CD4-positive, alpha-beta T cell treated with Interleukin-17A for 1 hour (primary cell): Measurements from ENCODE around the gene TCTA.

ENCODE experiments used
- DNase-seq: peaks from one replicate; pipeline ENCODE4 v3.0.0-alpha.2; 2020

Gene TCTA

DNA sequence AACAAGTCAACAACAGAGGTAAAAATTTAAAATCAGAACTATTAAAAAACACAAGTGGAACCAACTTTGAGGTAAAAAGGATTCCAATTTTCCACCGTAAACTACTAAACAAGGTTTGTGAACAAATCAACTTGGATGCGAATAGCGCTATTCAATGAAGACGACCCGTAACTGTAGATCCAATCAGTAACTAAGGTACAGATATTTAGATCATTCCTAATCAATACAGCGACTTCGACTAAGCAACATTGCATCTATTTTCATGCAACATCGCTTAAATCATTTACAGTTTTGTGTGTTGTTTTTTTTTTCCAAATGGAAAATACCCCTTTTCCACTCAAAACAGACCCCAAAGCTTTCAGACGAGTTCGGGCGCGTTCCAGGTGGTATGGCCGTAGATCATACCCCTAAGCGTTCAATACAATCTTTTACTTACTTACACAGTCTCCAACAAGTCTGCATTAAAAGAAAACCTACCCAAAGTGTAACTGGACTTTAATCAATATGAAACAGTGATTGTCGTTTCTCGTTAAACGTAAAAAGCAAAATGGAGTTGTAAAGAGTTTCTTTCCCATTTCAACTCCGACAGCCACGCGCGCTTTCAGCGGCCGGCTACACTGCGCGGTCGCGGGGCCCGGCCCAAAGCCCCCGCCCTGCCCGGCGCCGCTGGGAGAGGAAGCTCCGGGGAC, 1.2 kb upstream of the TCTA start:
- no peak for DNase-seq

DNA sequence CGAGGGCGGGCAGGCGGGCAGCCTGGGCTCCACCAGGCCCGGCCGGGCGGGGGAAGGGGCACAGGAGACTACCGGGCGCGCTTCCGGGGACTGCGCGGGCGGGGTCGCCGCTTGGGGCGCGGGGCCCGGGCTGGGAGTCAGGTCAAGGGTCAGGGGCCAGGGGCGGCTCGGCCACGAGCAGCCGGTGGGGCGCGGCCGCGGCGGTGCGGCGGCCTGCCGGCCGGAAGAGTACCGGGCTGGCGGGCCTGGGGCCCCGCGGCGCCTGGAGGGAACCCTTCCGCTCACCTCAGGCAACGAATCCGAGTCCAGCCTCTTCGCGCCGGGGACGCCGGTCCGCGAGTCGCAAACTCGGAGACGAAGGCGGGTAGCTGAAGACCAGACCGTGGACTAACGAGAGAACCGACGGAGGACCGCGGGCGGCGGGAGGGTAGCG, 672 bp upstream of the TCTA start:
- DNase-seq, result peak; percentile 68

DNA sequence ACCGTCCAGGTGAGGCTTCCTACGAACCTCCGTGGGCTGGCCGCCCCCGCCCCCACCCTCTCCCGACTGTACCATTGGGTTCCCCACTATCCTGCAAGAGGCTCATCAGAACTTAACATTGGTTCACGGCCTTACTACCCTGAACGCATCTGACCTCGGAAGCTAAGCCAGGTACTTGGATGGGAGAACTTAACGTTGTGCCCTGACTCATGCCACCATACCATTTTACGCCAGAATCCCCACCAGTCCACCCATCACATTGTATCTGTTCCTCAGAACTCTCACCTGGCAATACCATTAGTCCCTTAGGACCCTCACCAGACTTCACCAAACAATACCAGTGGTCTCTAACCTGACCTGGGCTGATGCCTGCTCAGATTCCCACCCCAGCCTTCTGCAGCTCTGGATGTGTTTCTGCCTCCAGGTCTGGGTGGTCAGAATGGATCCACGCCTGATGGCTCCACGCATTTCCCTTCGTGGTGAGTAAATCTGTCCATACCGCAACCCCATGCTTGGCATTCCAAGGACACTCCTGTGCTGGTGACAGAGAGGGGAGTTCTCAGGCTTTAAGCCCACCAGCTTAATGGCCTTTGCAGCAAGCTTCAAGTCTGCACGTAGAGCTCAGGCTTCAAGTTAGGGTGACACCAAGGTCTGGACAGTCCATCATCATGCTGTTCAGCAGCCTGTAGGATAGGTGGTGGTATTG, 562 bp downstream of the TCTA start:
- DNase-seq, result no peak

DNA sequence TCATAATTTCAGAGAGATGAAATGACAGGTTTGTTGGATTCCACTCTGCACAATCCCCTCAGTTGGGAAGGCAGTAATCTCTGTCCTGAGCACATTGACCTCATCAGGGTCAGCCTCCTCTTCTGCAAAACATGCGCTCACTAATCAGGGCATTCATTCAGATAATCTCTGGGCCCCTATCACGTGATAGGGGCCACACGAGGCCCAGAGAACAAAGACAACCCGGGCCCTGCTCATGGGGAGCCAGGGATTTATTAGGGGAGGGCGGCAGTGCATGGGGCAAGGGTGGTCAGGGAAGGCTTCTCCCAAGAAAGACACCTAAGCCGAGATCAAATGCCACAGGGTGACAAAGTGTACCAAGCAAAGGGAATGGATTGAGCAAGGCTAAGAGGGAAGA, 1.1 kb downstream of the TCTA start:
- DNase-seq, result no peak

DNA sequence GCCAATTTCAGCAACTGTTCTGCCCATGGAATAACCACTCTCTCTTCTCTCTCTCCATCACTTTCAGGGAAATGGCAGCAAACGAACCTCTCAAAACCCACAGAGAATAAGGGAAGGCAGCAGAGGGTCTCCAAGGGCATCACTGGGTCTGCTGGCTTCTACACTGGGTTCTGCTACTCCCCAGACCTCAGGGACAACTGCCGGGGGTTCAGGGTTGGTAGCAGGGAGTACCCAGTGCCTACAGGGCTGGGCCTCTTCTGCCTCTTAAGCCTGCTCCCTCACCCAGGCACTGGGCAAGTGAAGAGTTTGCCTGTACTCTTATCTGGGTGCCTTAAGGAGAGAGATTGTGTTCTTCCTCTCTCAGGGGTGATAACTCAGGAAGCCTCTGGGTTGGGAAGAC, 2.5 kb downstream of the TCTA start:
- no peak for DNase-seq

DNA sequence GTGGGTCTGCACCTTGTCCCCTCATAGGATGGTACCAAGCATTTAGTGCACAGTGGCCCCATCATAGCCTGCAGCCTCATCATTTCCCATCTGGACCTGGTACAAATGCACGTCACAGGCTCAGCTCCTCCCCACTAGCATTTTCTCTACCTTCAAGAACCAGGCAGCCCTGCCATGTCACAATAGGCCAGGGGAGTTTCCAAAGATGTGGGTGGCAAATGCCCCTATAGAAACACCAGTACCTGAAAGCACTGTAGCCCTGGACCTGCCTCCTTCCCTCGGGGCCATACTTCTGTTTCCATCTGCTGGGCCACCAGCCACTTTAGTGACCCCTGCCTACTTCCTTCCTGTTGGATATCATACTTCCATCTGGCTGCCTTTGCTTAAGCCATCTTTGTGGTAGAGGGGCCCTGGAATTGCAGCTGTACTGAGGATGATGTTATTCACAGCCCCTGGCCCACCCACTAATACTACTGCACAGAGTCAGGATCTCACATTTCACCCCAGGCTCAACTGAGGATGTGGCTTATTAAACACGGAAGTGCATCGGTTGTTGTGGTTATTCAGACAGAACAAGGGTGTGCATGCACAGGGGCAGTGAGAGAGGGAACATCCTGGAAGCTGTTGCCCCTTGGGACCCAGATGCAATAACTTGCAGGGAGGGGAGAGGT, 3.8 kb downstream of the TCTA start:
- DNase-seq, result peak; percentile 87

DNA sequence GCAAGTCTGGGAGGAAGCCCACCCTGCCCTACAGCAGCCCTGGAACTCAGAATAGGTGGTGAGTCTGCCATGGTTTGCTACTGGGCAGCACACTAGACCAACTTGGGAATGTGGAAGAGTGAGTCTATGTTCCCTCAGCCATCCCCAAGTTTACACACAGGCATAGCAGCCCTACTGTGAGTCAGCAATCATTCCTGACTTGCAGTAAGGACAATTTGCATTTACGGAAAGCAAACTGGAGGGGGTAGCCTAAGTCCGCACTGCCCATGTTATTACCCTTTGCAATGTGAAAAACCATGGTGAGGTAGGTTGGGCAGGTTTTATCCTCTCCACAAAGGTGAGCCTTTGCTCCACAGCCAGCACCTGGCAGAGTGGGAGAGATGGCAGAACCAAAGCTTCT, 4.6 kb downstream of the TCTA start:
- no peak for DNase-seq

DNA sequence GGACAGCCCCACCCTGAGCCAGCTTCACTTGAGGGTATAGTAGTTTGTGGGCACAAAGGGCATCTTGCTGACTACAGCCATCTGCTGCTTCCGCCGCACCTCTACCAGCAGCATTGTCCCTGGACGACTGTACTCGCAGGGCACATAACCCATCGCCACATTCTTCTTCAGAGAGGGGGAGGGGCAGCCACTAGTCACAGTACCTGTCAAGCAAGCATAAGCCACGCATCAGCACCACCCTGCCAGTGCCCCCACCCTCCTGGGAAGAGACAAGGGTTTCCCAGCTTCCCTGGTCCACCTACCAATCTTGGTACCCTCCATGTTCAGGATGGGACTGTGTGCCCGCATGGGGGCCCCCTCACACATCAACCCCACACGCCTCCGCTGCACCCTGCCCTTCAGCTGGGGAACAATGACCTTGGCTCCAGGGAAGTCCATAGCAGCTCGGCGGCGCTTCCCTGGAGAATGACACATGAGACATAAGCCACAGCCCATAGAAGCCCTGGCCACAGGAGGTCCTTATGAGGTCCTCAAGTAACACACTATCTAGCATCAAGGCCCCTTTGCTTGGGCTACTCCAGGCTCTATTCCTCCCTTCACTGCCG, 5.4 kb downstream of the TCTA start:
- DNase-seq, result no peak

DNA sequence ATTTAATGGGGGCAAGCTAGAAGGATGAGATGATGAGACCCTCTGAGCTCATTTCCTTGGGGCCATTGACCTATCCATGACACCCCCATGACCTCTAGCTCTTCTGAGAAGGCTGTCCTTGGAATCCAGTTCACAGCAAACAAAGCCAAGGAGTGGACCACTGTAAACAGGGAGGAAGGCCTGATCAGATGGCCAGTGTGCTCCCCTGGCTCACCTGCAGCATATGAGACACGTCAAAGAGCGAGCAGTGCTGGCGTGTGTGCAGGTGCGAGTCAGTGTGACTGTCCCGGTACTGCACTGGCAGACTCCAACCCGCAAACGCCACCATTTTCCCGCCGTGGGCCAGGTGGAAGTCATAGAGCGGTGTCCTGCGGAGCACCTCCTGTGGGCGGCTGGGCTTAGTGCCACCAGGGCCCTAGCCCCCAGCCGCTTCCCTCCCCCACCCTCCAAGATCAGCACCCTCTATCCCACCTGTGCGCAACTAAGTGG, 9.7 kb downstream of the TCTA start:
- DNase-seq, result no peak

DNA sequence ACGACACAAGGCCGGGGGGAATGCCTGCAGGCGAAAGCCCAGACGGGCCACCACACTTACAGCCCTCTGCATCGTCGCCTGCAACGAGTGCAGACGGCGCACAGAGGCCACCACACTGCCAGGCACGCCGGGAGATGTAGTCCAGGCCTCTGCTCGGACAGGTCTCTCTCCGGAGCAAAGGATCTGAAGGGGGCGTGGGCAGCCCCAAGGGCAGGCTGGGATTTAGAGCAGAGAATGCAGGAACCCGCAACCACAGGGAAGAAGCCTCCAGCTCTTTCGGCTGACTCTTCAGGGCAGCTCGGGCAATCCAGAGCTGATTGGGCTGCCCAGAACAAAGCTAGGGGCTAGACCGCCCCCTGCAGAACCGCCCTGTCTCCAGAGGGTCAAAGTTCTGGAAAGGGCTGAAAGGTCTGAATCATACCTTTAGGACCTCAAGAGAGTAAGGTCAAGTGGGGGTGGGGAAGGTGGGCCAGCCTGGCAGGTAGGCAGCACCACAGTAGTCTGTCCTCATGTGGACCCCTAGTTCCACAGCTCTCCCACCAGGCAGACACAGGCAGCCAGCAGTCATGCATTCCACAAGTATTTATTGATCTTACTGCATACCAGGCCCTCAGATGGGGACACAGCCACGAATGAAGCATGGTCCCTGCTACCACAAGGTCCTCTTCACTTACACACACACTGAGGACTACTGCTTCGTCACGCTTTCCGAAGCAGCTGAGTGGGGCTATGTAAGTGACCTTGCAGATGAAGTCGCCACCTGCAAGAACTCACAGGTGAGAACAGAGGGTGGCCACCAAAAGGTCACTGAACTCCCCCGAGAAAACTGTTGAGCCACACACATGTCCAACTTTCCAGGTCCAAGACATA, 10.4 kb downstream of the TCTA start, which contains the start of gene AMT:
TSS of gene AMT (minus strand) at position 95 of the 870 bp plus-strand sequence. CDS start at position 72, 23 bp downstream.
- DNase-seq, result no peak

DNA sequence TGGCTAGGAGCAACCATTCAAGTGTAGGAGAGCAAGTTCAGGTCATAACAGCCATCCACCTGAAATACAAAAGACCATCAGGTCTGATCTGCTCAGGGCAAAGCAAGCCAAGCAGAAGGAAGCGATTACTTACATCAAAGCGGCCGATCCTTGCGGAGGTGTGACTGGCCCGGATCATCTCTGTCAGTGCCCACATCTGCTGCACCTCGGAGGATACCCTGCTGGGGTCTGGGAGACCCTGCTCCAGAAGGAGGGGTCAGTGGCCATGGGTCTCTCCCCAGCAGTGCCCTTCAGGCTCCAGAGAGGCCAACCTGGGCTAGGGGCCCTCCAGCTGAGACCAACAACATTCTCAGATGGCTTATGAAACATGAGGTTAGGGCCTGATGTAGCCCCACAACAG, 12.6 kb downstream of the TCTA start:
- DNase-seq, result no peak

DNA sequence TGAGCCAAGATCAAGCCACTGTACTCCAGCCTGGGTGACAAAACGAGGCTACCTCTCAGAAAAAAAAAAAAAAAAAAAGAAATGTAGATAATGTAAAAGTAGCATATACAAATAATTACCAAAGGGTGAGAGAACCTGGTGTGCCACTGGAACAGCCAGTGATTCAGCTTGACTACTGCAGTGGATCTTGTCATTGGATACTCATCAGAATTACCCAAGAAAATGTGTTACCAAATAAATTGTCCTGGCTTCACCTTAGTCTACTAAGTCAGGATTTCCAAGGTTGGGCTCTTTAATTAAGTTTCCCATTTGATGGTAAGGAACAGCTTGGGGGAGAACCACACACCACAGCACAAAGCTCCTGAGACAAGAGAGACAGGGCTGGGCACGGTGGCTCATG, 15.4 kb downstream of the TCTA start:
- no peak for DNase-seq

DNA sequence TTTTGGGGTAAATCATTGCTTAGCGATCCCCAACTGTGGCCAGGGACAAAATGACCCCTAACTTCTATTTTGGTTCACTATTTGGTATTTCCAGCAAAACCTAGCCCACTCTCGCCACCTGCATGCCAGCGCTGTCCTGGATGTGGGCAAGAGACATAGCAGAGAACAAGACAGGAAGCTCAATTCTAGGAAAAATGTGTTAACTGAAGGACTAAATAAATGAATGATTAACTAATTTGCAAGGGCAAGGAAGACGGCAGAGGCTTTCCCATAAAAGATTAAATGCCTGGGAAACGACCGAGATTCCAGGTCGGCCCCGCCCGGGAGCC, 16.5 kb downstream of the TCTA start:
- DNase-seq, result no peak

DNA sequence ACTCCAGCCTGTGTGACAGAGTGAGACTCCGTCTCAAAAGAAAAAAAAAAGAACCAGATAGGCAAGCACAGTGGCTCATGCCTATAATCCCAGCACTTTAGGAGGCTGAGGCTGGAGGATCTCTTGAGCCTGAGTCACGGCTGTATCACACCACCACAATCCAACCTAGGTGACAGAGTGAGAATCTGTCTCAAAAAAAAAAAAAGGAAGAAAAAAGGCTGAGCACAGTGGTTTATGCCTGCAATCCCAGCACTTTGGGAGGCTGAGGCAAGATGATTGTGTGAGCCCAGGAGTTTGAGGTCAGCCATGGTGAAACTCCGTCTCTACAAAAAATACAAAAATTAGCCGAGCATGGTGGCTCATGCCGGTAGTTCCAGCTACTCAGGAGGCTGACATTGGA, 22.5 kb downstream of the TCTA start:
- DNase-seq, result no peak

DNA sequence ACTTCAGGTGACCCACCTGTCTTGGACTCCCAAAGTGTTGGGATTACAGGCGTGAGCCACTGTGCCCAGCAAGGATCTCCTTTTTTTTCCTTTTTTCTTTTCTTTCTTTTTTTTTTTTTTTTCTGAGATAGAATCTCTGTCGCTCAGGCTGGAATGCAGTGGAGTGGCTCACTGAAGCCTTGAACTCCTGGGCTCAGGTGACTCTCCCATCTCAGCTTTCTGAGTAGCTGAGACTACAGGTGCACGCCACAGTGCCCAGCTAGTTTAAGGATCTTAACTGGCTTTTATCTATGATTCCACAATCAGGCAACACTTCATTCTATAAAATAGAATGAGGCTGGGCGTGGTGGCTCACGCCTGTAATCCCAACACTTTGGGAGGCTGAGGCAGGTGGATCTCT, 33.2 kb downstream of the TCTA start:
- no peak for DNase-seq

DNA sequence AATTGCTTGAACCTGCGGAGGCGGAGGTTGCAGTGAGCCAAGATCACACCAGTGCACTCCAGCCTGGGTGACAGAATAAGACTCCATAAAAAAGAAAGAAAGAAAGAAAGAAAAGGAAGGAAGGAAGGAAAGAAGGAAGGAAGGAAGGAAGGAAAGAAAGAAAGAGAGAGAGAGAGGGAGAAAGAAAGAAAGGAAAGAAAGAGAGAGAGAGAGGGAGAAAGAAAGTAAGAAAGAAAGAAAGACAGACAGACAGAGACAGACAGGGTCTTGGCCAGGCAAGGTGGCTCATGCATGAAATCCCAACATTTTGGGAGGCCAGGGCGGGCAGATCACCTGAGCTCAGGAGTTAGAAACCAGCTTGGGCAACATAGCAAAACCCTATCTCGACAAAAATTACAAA, 41.4 kb downstream of the TCTA start:
- DNase-seq, result no peak

DNA sequence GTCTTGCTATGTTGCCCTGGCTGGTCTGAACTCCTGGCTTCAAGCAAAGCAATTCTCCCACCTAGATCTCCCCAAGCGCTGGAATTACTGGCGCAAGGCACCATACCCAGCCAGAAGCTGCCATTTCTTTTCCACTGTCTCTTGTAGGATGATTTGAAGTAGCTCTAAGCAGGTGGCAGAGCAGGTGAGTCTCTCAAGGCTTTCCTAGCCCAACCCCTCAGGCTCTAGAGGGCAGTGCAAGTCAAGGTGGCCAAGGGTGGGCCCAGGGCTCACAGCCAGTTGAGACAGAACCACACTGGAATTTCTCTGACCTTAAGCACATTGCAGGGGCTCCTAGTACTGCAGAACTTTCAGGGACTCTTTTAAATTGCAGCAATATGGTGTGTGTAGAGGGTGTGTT, 42.2 kb downstream of the TCTA start:
- no peak for DNase-seq

DNA sequence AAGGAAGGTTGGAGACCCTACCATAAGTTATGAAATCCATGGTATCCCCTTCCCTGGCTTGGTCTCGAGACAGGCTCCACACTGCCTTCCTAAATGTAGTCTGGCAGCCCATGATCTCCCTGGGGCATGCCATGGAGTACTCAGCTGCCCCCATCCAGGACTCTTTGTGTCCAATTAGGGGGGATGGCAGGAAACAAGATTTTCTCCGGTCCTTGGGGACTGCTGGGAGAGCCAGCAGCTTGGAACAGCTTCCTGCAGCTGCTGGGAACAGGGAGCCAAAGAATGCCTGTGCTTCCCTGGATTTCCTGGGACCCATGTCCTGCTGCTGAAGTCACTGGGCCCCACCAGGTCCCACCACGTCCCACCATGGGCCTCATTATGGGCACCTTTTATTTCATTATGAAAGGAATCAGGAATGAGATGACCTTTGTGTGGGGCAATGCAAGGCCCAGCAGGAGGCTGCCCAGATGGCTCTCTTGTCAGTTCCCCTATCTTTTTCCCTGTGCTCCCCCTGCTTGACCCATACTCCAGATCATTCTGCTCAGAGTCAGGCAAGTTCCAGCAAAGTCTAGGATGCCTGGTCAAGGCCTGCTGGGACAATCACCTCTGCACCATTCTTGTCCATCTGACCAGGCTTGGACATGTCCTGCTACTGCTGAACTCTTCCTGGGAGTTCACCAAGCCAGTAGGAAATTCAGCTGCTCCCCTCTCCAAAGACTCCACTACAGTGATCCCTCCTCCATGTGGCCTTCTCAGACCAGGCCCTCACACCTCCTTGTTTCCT, 42.9 kb downstream of the TCTA start:
- DNase-seq, result no peak

DNA sequence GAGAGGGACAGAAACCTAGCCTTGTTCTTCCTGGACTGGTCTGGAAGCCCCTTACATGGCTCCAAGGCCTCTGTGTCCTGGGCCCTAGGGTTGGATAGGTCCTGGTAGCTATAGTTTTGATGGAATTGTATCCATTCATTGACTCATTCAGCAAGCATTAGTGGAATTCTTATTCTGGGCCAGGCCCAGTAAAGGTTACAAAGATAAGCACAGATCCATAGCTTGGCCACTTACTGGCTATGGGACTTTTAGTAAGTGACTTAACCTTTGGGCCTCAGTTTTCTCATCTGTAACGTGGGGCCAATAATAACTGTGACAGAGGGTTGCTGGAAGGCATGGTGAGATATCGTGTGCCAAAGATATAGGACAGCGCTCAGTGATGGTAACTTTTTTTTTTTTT, 44.2 kb downstream of the TCTA start:
- no peak for DNase-seq

DNA sequence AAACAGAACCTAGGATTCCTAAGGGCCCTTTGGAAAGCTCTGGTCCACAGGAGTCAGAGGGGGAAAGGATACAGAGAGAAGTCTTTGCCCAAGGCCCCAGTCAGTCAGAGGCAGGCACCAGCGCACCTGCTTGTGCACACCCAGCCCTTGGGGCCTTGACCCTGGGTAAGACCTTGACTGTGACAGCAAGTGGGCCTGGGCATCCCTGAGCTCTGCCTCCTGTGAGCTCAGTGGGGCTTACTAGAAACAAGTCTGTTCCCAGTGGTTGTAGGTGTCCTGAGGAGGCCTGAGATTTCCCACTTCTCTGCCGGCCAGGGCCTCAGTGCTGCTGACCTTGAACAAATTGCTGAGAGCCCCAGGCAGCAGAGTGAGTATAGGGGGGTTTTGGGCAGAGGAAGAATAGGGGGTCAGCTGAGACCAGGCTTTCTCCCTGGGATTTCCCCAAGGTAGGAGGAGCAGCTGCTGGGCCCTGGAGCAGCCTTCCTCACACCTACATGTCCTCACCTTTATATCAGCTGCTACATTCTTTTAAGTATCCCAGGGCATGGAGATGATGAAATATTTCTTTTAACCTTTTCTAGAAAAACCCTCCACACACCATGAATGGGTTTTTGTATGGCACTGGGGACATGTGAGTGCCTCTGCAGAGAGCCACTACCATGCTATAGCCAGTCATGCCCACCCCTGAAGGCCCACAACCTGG, 48.1 kb downstream of the TCTA start:
- no peak for DNase-seq

DNA sequence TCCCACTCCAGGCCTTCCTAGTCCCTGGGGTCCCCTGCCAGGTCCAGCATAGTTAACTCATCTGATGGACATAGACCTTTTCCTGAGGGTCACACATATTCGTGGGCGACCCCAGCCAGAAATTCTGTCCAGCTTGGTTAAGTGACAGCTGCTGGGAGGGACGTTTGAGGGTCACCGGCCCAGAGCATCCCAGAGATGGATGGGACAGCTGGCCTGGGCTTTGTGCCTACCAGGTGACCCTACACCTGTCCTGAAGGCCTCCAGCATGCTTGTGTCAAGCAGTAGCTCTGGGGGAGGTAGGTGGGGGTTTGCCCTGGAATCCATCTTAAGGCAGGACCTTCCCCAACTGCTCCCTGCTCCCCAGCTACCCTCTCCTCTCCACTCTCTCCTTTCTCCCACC, 48.7 kb downstream of the TCTA start:
- no peak for DNase-seq
